Measurements from ENCODE around the gene XKR8.

DNA sequence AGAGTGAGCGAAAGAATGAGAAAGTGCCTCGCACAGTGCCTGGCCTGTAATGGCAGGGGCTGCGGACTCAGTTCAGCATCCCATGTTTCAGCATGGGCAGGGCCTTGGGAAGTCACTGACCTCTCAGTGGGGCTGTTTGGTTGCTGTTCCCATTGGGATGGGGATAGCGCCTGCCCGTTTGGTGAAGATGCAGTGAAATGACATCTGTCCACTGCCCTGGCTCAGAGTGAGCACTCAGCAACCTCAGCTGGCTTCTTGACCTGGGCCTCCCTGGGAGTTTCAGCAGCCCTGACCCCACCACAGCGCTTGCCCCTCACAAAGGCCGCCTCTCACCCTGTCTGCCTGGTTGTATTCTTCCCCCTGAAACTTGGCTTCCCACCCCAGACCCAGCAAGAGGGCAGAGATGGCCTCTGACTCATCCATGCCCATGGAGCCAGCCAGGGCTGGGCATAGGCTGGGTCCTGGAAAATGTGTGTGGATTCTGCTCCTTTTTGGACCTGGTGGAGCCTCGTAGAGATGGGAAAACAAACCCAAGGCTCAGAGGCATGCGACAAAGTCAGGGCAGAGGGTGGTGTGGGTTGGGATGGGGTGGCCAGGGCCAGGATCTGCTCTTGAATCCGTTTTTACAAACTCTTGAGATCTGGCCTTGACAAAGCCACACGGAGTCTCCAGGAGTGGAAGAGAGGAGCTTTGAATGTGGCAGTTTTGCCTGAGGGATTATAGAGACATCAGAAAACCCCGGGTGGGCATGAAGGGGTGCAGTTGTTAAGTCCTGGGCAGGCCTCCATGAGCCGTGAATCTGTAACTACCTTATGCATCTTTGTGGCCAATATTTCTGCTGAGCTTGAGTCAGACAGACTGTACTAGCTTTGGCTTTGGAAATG is 1.2 kb downstream of the XKR8 start:
- TF ChIP-seq EZH2phosphoT487 (IDR thresholded peaks at IDR 0.05; ENCODE audit: low read depth, severe bottlenecking, unreplicated experiment) (no peak), EZH2 (IDR thresholded peaks at IDR 0.05; ENCODE audit: borderline replicate concordance) (no peak)
- TF ChIP-seq, protein P1, sequence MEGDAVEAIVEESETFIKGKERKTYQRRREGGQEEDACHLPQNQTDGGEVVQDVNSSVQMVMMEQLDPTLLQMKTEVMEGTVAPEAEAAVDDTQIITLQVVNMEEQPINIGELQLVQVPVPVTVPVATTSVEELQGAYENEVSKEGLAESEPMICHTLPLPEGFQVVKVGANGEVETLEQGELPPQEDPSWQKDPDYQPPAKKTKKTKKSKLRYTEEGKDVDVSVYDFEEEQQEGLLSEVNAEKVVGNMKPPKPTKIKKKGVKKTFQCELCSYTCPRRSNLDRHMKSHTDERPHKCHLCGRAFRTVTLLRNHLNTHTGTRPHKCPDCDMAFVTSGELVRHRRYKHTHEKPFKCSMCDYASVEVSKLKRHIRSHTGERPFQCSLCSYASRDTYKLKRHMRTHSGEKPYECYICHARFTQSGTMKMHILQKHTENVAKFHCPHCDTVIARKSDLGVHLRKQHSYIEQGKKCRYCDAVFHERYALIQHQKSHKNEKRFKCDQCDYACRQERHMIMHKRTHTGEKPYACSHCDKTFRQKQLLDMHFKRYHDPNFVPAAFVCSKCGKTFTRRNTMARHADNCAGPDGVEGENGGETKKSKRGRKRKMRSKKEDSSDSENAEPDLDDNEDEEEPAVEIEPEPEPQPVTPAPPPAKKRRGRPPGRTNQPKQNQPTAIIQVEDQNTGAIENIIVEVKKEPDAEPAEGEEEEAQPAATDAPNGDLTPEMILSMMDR (IDR thresholded peaks at IDR 0.05; ENCODE audit: poor library complexity) = no peak

Measured in hepatocyte (in vitro differentiated cells).